IPS-15b (cell line): ENCODE data around the gene TCL1B.
"Not testable (repeated sequence)": the region's sequence is repeated elsewhere in the genome, so short reads cannot be mapped to it uniquely, and the experiment has no call there.

Experiments
- H3K27me3 ChIP-seq: one replicate; pipeline ENCODE4 v1.6.1; 2013; ENCODE audit warnings: low read length; ENCODE audit not compliant: control insufficient read depth, insufficient read depth
- H3K36me3 ChIP-seq: one replicate; pipeline ENCODE4 v1.6.1; 2013; ENCODE audit warnings: low read length; ENCODE audit not compliant: control insufficient read depth, insufficient read depth
- H3K4me1 ChIP-seq: one replicate; pipeline ENCODE4 v1.6.1; 2013; ENCODE audit warnings: mild to moderate bottlenecking, low read length; ENCODE audit not compliant: control insufficient read depth, insufficient read depth
- H3K4me3 ChIP-seq: one replicate; pipeline ENCODE4 v1.5.1; 2013; ENCODE audit warnings: low read depth, low read length
- H3K9ac ChIP-seq: one replicate; pipeline ENCODE4 v1.6.1; 2013; ENCODE audit warnings: low read depth, mild to moderate bottlenecking, low read length
- H3K9me3 ChIP-seq: one replicate; pipeline ENCODE4 v1.6.1; 2013; ENCODE audit warnings: mild to moderate bottlenecking, low read length; ENCODE audit not compliant: control insufficient read depth, insufficient read depth

TCL1B gene

GRCh38 chr14:95707327-95707726 is 21.1 kb downstream of the TCL1B start:
- peaks cover 12% of the 10 kb centered on the region for H3K4me1 ChIP-seq
- H3K4me3 ChIP-seq: no peak overlapping the region
- H3K9me3 ChIP-seq: no peaks in the 10 kb centered on the region
- H3K9ac ChIP-seq: no peak overlapping the region
- no peaks in the 10 kb centered on the region for H3K36me3 ChIP-seq
- peaks cover 73% of the 10 kb centered on the region for H3K27me3 ChIP-seq

- H3K36me3 ChIP-seq: no peaks in the 10 kb centered on the region
- H3K9me3 ChIP-seq: no peaks in the 10 kb centered on the region
- H3K4me1 ChIP-seq: no peaks in the 10 kb centered on the region
- H3K9ac ChIP-seq: no peak overlapping the region
- H3K4me3 ChIP-seq: no peak overlapping the region
- peaks cover 58% of the 10 kb centered on the region for H3K27me3 ChIP-seq
Observed at GRCh38 chr14:95710106-95710505, 23.9 kb downstream of the TCL1B start.

- no peaks in the 10 kb centered on the region for H3K4me1 ChIP-seq
- no peak overlapping the region for H3K9ac ChIP-seq
- H3K9me3 ChIP-seq: no peaks in the 10 kb centered on the region
- H3K27me3 ChIP-seq: peaks cover 56% of the 10 kb centered on the region
- H3K4me3 ChIP-seq: no peak overlapping the region
- H3K36me3 ChIP-seq: no peaks in the 10 kb centered on the region
Observed at GRCh38 chr14:95711476-95712176, 25.4 kb downstream of the TCL1B start.

GRCh38 chr14:95712398-95712797 is 26.2 kb downstream of the TCL1B start:
- H3K27me3 ChIP-seq: peaks cover 50% of the 10 kb centered on the region
- no peak overlapping the region for H3K9ac ChIP-seq
- no peaks in the 10 kb centered on the region for H3K36me3 ChIP-seq
- no peak overlapping the region for H3K4me3 ChIP-seq
- no peaks in the 10 kb centered on the region for H3K4me1 ChIP-seq
- H3K9me3 ChIP-seq: no peaks in the 10 kb centered on the region

- Histone ChIP-seq H3K4me3 (peak within 1 kb of the TSS; percentile 5), H3K36me3 (no peaks in the 10 kb centered on the region), H3K9ac (no peak within 1 kb of the TSS), H3K9me3 (no peaks in the 10 kb centered on the region), H3K4me1 (no peaks in the 10 kb centered on the region), H3K27me3 (peaks cover 45% of the 10 kb centered on the region)
Observed at GRCh38 chr14:95713596-95714371, 27.6 kb downstream of the TCL1B start, which contains the start of gene TCL1A. TSS of gene TCL1A (minus strand) at chr14:95714125. CDS start at chr14:95714066, 59 bp downstream.

- no peaks in the 10 kb centered on the region for H3K9me3 ChIP-seq
- H3K36me3 ChIP-seq: no peaks in the 10 kb centered on the region
- no peak overlapping the region for H3K4me3 ChIP-seq
- H3K4me1 ChIP-seq: no peaks in the 10 kb centered on the region
- H3K27me3 ChIP-seq: no peaks in the 10 kb centered on the region
- H3K9ac ChIP-seq: no peak overlapping the region
Observed at GRCh38 chr14:95722525-95723190, 36.4 kb downstream of the TCL1B start.

GRCh38 chr14:95725685-95726336 is 39.6 kb downstream of the TCL1B start:
- Histone ChIP-seq H3K27me3 (no peaks in the 10 kb centered on the region), H3K9me3 (no peaks in the 10 kb centered on the region)

GRCh38 chr14:95727056-95727700 is 41.0 kb downstream of the TCL1B start:
- Histone ChIP-seq H3K9me3 (no peaks in the 10 kb centered on the region), H3K27me3 (no peaks in the 10 kb centered on the region), H3K9ac (no peak overlapping the region), H3K36me3 (no peaks in the 10 kb centered on the region), H3K4me1 (no peaks in the 10 kb centered on the region), H3K4me3 (no peak overlapping the region)

More at GRCh38 chr14:95725685-95726336, 39.6 kb downstream of the TCL1B start:
- Histone ChIP-seq H3K4me3 (no peak overlapping the region), H3K4me1 (no peaks in the 10 kb centered on the region), H3K9ac (no peak overlapping the region), H3K36me3 (no peaks in the 10 kb centered on the region)

- H3K4me3 ChIP-seq, H3K36me3 ChIP-seq, H3K9me3 ChIP-seq, H3K27me3 ChIP-seq, H3K4me1 ChIP-seq, H3K9ac ChIP-seq: not testable (repeated sequence)
Observed at GRCh38 chr14:95729402-95730028, 43.3 kb downstream of the TCL1B start.

GRCh38 chr14:95730126-95730525 is 43.9 kb downstream of the TCL1B start:
- Histone ChIP-seq H3K36me3 (no peaks in the 10 kb centered on the region), H3K4me3 (no peak overlapping the region), H3K9ac (no peak overlapping the region), H3K9me3 (no peaks in the 10 kb centered on the region), H3K4me1 (no peaks in the 10 kb centered on the region), H3K27me3 (no peaks in the 10 kb centered on the region)

GRCh38 chr14:95733212-95733611 is 47.0 kb downstream of the TCL1B start:
- Histone ChIP-seq H3K9me3 (no peaks in the 10 kb centered on the region), H3K9ac (no peak overlapping the region), H3K36me3 (no peaks in the 10 kb centered on the region), H3K4me1 (no peaks in the 10 kb centered on the region), H3K27me3 (no peaks in the 10 kb centered on the region), H3K4me3 (no peak overlapping the region)
